ENCODE data around the gene GALNT16. TPM values are rescaled to one million over a fixed set of nuclear protein-coding genes. Genes with fewer than 3 reads are reported as not detected.

The GALNT16 gene
- polyA plus RNA-seq, 3 donors, result 0.01 TPM; not detected in 2

DNA sequence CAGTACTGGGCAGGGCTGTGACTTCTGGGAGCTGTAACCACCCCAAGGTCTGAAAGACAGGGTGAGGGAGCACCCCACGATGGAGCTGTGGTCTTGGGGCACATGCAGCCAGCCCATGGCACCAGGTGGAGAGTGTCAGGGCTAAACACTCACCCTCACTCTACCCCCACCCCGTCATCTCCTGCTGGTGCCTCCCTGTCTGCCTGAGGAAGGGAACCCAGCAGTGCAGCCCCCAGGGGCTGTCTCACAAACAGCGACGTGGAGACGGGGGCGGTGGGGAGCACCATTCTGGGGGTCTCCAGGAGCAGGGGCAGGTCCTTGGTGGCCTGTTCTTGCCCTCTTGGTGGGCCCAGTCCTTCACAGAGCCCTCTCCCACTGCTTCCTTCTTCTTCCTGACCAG is 74.6 kb downstream of the GALNT16 start:
- peaks cover 0 to 2% (median 0%) of the 10 kb centered on the region in 7 donors for H3K9me3 Mint-ChIP-seq
- 94% methylated on average over 4 of the region's 6 CpGs for whole genome bisulfite sequencing (ENCODE audit: insufficient coverage)
- H3K27me3 Mint-ChIP-seq (ENCODE audit: low read depth in 3 of 3), result peaks cover 10 to 17% (median 10%) of the 10 kb centered on the region in 3 donors
- H3K4me1 ChIP-seq (ENCODE audit: control insufficient read depth in 1 of 2, insufficient read depth in 2 of 2, low read length in 2 of 2), result no peaks in the 10 kb centered on the region
- TF ChIP-seq, protein P1, sequence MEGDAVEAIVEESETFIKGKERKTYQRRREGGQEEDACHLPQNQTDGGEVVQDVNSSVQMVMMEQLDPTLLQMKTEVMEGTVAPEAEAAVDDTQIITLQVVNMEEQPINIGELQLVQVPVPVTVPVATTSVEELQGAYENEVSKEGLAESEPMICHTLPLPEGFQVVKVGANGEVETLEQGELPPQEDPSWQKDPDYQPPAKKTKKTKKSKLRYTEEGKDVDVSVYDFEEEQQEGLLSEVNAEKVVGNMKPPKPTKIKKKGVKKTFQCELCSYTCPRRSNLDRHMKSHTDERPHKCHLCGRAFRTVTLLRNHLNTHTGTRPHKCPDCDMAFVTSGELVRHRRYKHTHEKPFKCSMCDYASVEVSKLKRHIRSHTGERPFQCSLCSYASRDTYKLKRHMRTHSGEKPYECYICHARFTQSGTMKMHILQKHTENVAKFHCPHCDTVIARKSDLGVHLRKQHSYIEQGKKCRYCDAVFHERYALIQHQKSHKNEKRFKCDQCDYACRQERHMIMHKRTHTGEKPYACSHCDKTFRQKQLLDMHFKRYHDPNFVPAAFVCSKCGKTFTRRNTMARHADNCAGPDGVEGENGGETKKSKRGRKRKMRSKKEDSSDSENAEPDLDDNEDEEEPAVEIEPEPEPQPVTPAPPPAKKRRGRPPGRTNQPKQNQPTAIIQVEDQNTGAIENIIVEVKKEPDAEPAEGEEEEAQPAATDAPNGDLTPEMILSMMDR (IDR thresholded peaks at IDR 0.05), result no peak
- H3K27ac ChIP-seq (ENCODE audit: low read depth in 1 of 2, low read length in 2 of 2), result no peak overlapping the region
- no peaks in the 10 kb centered on the region for H3K9me3 ChIP-seq (replicated peaks in 1 of 2; ENCODE audit: control insufficient read depth in 1 of 2, insufficient read depth in 1 of 2, low read length in 2 of 2)
- H3K27ac Mint-ChIP-seq, result no peak overlapping the region
- H3K36me3 Mint-ChIP-seq, result no peaks in the 10 kb centered on the region
- H2AFZ ChIP-seq (ENCODE audit: insufficient read depth, low read depth, low read length, poor library complexity, severe bottlenecking), result no peak overlapping the region
- H3K4me1 Mint-ChIP-seq, result no peaks in the 10 kb centered on the region
- H4K20me1 ChIP-seq (ENCODE audit: insufficient read depth, low read length), result no peaks in the 10 kb centered on the region
- no peaks in the 10 kb centered on the region for H3K36me3 ChIP-seq (replicated peaks in 1 of 2; ENCODE audit: control insufficient read depth in 1 of 2, insufficient read depth in 2 of 2, low read length in 2 of 2)
- no peaks in the 10 kb centered on the region for H3K79me2 ChIP-seq (ENCODE audit: insufficient read depth, low read length)
- no peak overlapping the region for H3K4me3 ChIP-seq (replicated peaks in 1 of 3; ENCODE audit: low read depth in 2 of 3, low read length in 3 of 3)
- DNase-seq, result no peak
- intact Hi-C loops (cut with micrococcal nuclease), result no loop called here
- peaks cover 0 to 2% of the 10 kb centered on the region in 2 donors for H3K27me3 ChIP-seq (ENCODE audit: control insufficient read depth in 2 of 2, insufficient read depth in 2 of 2, low read length in 2 of 2)
- no peak overlapping the region for H3K4me3 Mint-ChIP-seq
- no peak overlapping the region for H3K4me2 ChIP-seq (replicated peaks; ENCODE audit: extremely low read depth, low read length, poor library complexity, severe bottlenecking)
- H3K9ac ChIP-seq (ENCODE audit: insufficient read depth, low read length, poor library complexity, severe bottlenecking), result no peak overlapping the region

GRCh38 chr14:69335371-69335771 is 75.4 kb downstream of the GALNT16 start:
- Histone ChIP-seq H3K4me3 (replicated peaks in 1 of 3; ENCODE audit: low read depth in 2 of 3, low read length in 3 of 3) (no peak overlapping the region), H3K9me3 (replicated peaks in 1 of 2; ENCODE audit: control insufficient read depth in 1 of 2, insufficient read depth in 1 of 2, low read length in 2 of 2) (no peaks in the 10 kb centered on the region), H3K4me1 (ENCODE audit: control insufficient read depth in 1 of 2, insufficient read depth in 2 of 2, low read length in 2 of 2) (no peaks in the 10 kb centered on the region), H3K36me3 (replicated peaks in 1 of 2; ENCODE audit: control insufficient read depth in 1 of 2, insufficient read depth in 2 of 2, low read length in 2 of 2) (no peaks in the 10 kb centered on the region), H3K27ac (ENCODE audit: low read depth in 1 of 2, low read length in 2 of 2) (no peak overlapping the region), H2AFZ (ENCODE audit: insufficient read depth, low read depth, low read length, poor library complexity, severe bottlenecking) (no peak overlapping the region), H3K27me3 (ENCODE audit: control insufficient read depth in 2 of 2, insufficient read depth in 2 of 2, low read length in 2 of 2) (peaks cover 0 to 2% of the 10 kb centered on the region in 2 donors), H3K79me2 (ENCODE audit: insufficient read depth, low read length) (no peaks in the 10 kb centered on the region), H3K9ac (ENCODE audit: insufficient read depth, low read length, poor library complexity, severe bottlenecking) (no peak overlapping the region), H3K4me2 (replicated peaks; ENCODE audit: extremely low read depth, low read length, poor library complexity, severe bottlenecking) (no peak overlapping the region), H4K20me1 (ENCODE audit: insufficient read depth, low read length) (no peaks in the 10 kb centered on the region)
- H3K4me1 Mint-ChIP-seq, result no peaks in the 10 kb centered on the region
- peaks cover 0 to 2% (median 0%) of the 10 kb centered on the region in 7 donors for H3K9me3 Mint-ChIP-seq
- intact Hi-C loops (cut with micrococcal nuclease), result no loop called here
- no peaks in the 10 kb centered on the region for H3K36me3 Mint-ChIP-seq
- no peak for DNase-seq
- TF ChIP-seq, protein P1 (IDR thresholded peaks at IDR 0.05), result no peak
- WGBS (ENCODE audit: insufficient coverage), result 81% methylated on average over 2 of the region's 6 CpGs
- H3K27me3 Mint-ChIP-seq (ENCODE audit: low read depth in 3 of 3), result peaks cover 10 to 17% (median 10%) of the 10 kb centered on the region in 3 donors
- H3K27ac Mint-ChIP-seq, result no peak overlapping the region
- H3K4me3 Mint-ChIP-seq, result no peak overlapping the region
